Loucy (cell line): ENCODE data around the gene TARBP1.

Experiments
- H2AFZ ChIP-seq: fragments of 200-600 bp; sonication (generic); 2 replicates; pipeline ENCODE4 v1.6.0; 2016; ENCODE audit warnings: antibody characterized with exemption, mild to moderate bottlenecking, low read length, moderate library complexity
- H3F3A ChIP-seq: fragments of 200-600 bp; 2 replicates; pipeline ENCODE4 v1.6.0; 2016; ENCODE audit warnings: antibody characterized with exemption, low read depth, mild to moderate bottlenecking
- H3K27me3 ChIP-seq: fragments of 200-600 bp; sonication (generic); 2 replicates; pipeline ENCODE4 v1.6.1; 2014; ENCODE audit warnings: low read length, mild to moderate bottlenecking; ENCODE audit not compliant: insufficient read depth, poor library complexity, severe bottlenecking
- H3K36me3 ChIP-seq: fragments of 200-600 bp; sonication (generic); 2 replicates; pipeline ENCODE4 v1.6.1; 2016; ENCODE audit warnings: low read length; ENCODE audit not compliant: insufficient read depth
- H3K4me1 ChIP-seq: fragments of 200-600 bp; sonication (generic); 2 replicates; pipeline ENCODE4 v1.5.1; 2014; ENCODE audit warnings: low read length, mild to moderate bottlenecking; ENCODE audit not compliant: insufficient read depth, poor library complexity, severe bottlenecking
- H3K4me2 ChIP-seq: fragments of 200-600 bp; sonication (generic); 2 replicates; pipeline ENCODE4 v1.6.0; 2014; ENCODE audit warnings: antibody characterized with exemption, low read length, low read depth, mild to moderate bottlenecking; ENCODE audit not compliant: poor library complexity, severe bottlenecking
- H3K4me3 ChIP-seq: fragments of 200-600 bp; sonication (generic); 2 replicates; pipeline ENCODE4 v1.5.1; 2014; ENCODE audit warnings: low read length, mild to moderate bottlenecking, mixed read lengths; ENCODE audit not compliant: poor library complexity, severe bottlenecking
- H3K79me2 ChIP-seq: fragments of 200-600 bp; sonication (generic); 2 replicates; pipeline ENCODE4 v1.6.1; 2014; ENCODE audit warnings: low read length; ENCODE audit not compliant: insufficient read depth
- H3K9ac ChIP-seq: fragments of 200-600 bp; sonication (generic); 2 replicates; pipeline ENCODE4 v1.6.0; 2014; ENCODE audit warnings: mild to moderate bottlenecking, low read depth, low read length, moderate library complexity; ENCODE audit not compliant: poor library complexity, severe bottlenecking
- H3K9me2 ChIP-seq: fragments of 200-600 bp; sonication (generic); replicated peaks from 2 replicates; pipeline ENCODE4 v1.6.1; 2016; ENCODE audit warnings: low read depth, low read length, mixed read lengths
- H3K9me3 ChIP-seq: fragments of 200-600 bp; sonication (generic); 2 replicates; pipeline ENCODE4 v1.6.1; 2014; ENCODE audit warnings: mild to moderate bottlenecking, antibody characterized with exemption, low read length, low read depth; ENCODE audit not compliant: insufficient read depth
- H4K20me1 ChIP-seq: fragments of 200-600 bp; sonication (generic); 2 replicates; pipeline ENCODE4 v1.6.0; 2014; ENCODE audit warnings: antibody characterized with exemption, low read length, mild to moderate bottlenecking; ENCODE audit not compliant: insufficient read depth, poor library complexity, severe bottlenecking
- CTCF ChIP-seq: fragments of 200-600 bp; sonication (generic); conservative IDR thresholded peaks from 2 replicates; pipeline ENCODE4 v1.5.1; 2014; ENCODE audit warnings: mild to moderate bottlenecking, antibody characterized with exemption, low read length
- EZH2phosphoT487 ChIP-seq: fragments of 200-600 bp; IDR thresholded peaks from 2 replicates; pipeline ENCODE4 v1.6.1; 2018; ENCODE audit warnings: antibody characterized with exemption, mild to moderate bottlenecking, moderate library complexity, borderline replicate concordance

Gene TARBP1

GRCh38 chr1:234517110-234517802 lies 38.3 kb upstream of the TARBP1 start:
- Histone ChIP-seq H2AFZ (no peak overlapping the region), H3K9ac (peak overlapping the region; percentile 1), H3K4me2 (no peak overlapping the region), H3K79me2 (no peaks in the 10 kb centered on the region), H3K4me1 (peaks cover 33% of the 10 kb centered on the region), H3F3A (no peaks in the 10 kb centered on the region), H3K4me3 (no peak overlapping the region), H3K9me2 (no peaks in the 10 kb centered on the region), H3K36me3 (no peaks in the 10 kb centered on the region), H3K9me3 (no peaks in the 10 kb centered on the region), H3K27me3 (no peaks in the 10 kb centered on the region), H4K20me1 (no peaks in the 10 kb centered on the region)
- TF ChIP-seq EZH2phosphoT487 (no peak), CTCF (no peak)

GRCh38 chr1:234515821-234516241 lies 36.9 kb upstream of the TARBP1 start:
- Histone ChIP-seq H3F3A (no peaks in the 10 kb centered on the region), H2AFZ (peak overlapping the region; percentile 69; the same call in 1 of the 2 replicates), H3K27me3 (no peaks in the 10 kb centered on the region), H4K20me1 (no peaks in the 10 kb centered on the region), H3K4me3 (no peak overlapping the region), H3K79me2 (no peaks in the 10 kb centered on the region), H3K9me2 (no peaks in the 10 kb centered on the region), H3K4me2 (no peak overlapping the region), H3K4me1 (peaks cover 22% of the 10 kb centered on the region), H3K36me3 (no peaks in the 10 kb centered on the region), H3K9me3 (no peaks in the 10 kb centered on the region), H3K9ac (no peak overlapping the region)
- TF ChIP-seq EZH2phosphoT487 (no peak), CTCF (no peak)

- H3K36me3 ChIP-seq: no peaks in the 10 kb centered on the region
- H3K4me3 ChIP-seq: no peak overlapping the region
- H2AFZ ChIP-seq: peak overlapping the region; percentile 69
- H3K27me3 ChIP-seq: no peaks in the 10 kb centered on the region
- H3K4me2 ChIP-seq: no peak overlapping the region
- no peaks in the 10 kb centered on the region for H3K9me2 ChIP-seq
- no peaks in the 10 kb centered on the region for H3F3A ChIP-seq
- H4K20me1 ChIP-seq: no peaks in the 10 kb centered on the region
- no peak for TF ChIP-seq CTCF
- TF ChIP-seq EZH2phosphoT487: no peak
- peaks cover 18% of the 10 kb centered on the region for H3K4me1 ChIP-seq
- H3K9me3 ChIP-seq: no peaks in the 10 kb centered on the region
- no peak overlapping the region for H3K9ac ChIP-seq
- H3K79me2 ChIP-seq: no peaks in the 10 kb centered on the region
These were observed 36.4 kb upstream of the TARBP1 start for GRCh38 chr1:234515411-234515810.
